Measurements from ENCODE around the gene DYNLT5. TPM values are rescaled to one million over a fixed set of nuclear protein-coding genes. Genes with fewer than 3 reads are reported as not detected.

Gene DYNLT5
- total RNA-seq, 1 experiment from 2014 or later: 1.3 TPM

- Mint-ChIP-seq H3K27me3 (ENCODE audit: low read depth) (peaks cover 3% of the 10 kb centered on the region; the same call in 1 of the 2 replicates), H3K4me3 (no peak overlapping the region), H3K27ac (no peak overlapping the region), H3K4me1 (no peaks in the 10 kb centered on the region), H3K36me3 (no peaks in the 10 kb centered on the region), H3K9me3 (no peaks in the 10 kb centered on the region; the same call in 1 of the 2 replicates)
- POLR2A ChIA-PET: no interaction called here
- TF ChIP-seq RELA (CRISPR knock-in tag; IDR thresholded peaks at IDR 0.05; ENCODE audit: borderline replicate concordance): no peak
- TF ChIP-seq ZNF512 (CRISPR knock-in tag; IDR thresholded peaks at IDR 0.05; ENCODE audit: borderline replicate concordance): no peak
- no peak for TF ChIP-seq SMAD4 (CRISPR knock-in tag; IDR thresholded peaks at IDR 0.05)
- no peak for TF ChIP-seq HMGA2 (CRISPR knock-in tag; IDR thresholded peaks at IDR 0.05)
- TF ChIP-seq TEAD1 (CRISPR knock-in tag; IDR thresholded peaks at IDR 0.05): no peak
- no peak for TF ChIP-seq EMX1 (CRISPR knock-in tag; IDR thresholded peaks at IDR 0.05)
- TF ChIP-seq ERG (CRISPR knock-in tag; IDR thresholded peaks at IDR 0.05): no peak
- no peak for TF ChIP-seq E2F4 (CRISPR knock-in tag; IDR thresholded peaks at IDR 0.05; ENCODE audit: borderline replicate concordance, low read depth)
- no peak for TF ChIP-seq ZNF281 (CRISPR knock-in tag; IDR thresholded peaks at IDR 0.05)
- TF ChIP-seq SMAD3 (CRISPR knock-in tag; IDR thresholded peaks at IDR 0.05; ENCODE audit: borderline replicate concordance): no peak
- DNase-seq (ENCODE audit: low spot score) (no peak), ATAC-seq (no peak)
- CTCF ChIA-PET: no interaction called here
Observed at GRCh38 chr1:66745451-66745850, 6.8 kb upstream of the DYNLT5 start.

GRCh38 chr1:66747501-66747900 is 4.8 kb upstream of the DYNLT5 start:
- no peak overlapping the region for H3K4me3 Mint-ChIP-seq
- ATAC-seq: no peak
- peaks cover 21% of the 10 kb centered on the region for H3K27me3 Mint-ChIP-seq (ENCODE audit: low read depth)
- ChIA-PET POLR2A (no interaction called here), CTCF (interaction anchor here (0.9 kb wide), 1 partner anchor 18 kb away, joined by 3 read pairs; no protein-coding TSS in a partner anchor)
- H3K4me1 Mint-ChIP-seq: peaks cover 8% of the 10 kb centered on the region
- H3K27ac Mint-ChIP-seq: no peak overlapping the region
- no peak for TF ChIP-seq SMAD4 (CRISPR knock-in tag; IDR thresholded peaks at IDR 0.05)
- no peak for TF ChIP-seq IRF1 (CRISPR knock-in tag; IDR thresholded peaks at IDR 0.05)
- no peak for TF ChIP-seq FOXP1 (CRISPR knock-in tag; IDR thresholded peaks at IDR 0.05; ENCODE audit: borderline replicate concordance)
- TF ChIP-seq SP1 (CRISPR knock-in tag; conservative IDR thresholded peaks at IDR 0.05): no peak
- no peak for TF ChIP-seq HMGXB4 (CRISPR knock-in tag; IDR thresholded peaks at IDR 0.05)
- no peak for TF ChIP-seq ZBTB21 (CRISPR knock-in tag; IDR thresholded peaks at IDR 0.05; ENCODE audit: borderline replicate concordance)
- TF ChIP-seq ZNF263 (CRISPR knock-in tag; IDR thresholded peaks at IDR 0.05; ENCODE audit: low read depth): no peak
- TF ChIP-seq MYBL2 (CRISPR knock-in tag; IDR thresholded peaks at IDR 0.05): no peak
- no peak for TF ChIP-seq ETV6 (CRISPR knock-in tag; IDR thresholded peaks at IDR 0.05)
- no peak for TF ChIP-seq CREM (CRISPR knock-in tag; IDR thresholded peaks at IDR 0.05)
- TF ChIP-seq JAZF1 (CRISPR knock-in tag; IDR thresholded peaks at IDR 0.05): no peak
- no peak for TF ChIP-seq E2F4 (CRISPR knock-in tag; IDR thresholded peaks at IDR 0.05; ENCODE audit: borderline replicate concordance, low read depth)
- no peak for TF ChIP-seq OVOL2 (CRISPR knock-in tag; IDR thresholded peaks at IDR 0.05; ENCODE audit: borderline replicate concordance)
- no peak for TF ChIP-seq AR (CRISPR knock-in tag; IDR thresholded peaks at IDR 0.05)
- H3K36me3 Mint-ChIP-seq: no peaks in the 10 kb centered on the region
- no peaks in the 10 kb centered on the region; the same call in 1 of the 2 replicates for H3K9me3 Mint-ChIP-seq
- DNase-seq (ENCODE audit: low spot score): no peak

Data from WTC11 (cell line).